ENCODE data around the gene SCGB3A1. TPM values are rescaled to one million over a fixed set of nuclear protein-coding genes. Genes with fewer than 3 reads are reported as not detected.

Gene SCGB3A1
- total and polyA plus RNA-seq, 2 of the 4 experiments (the other 2 are of a cell fraction), result not detected

GRCh38 chr5:180575571-180575970 lies 15.7 kb downstream of the SCGB3A1 start:
- Histone ChIP-seq H3K4me1 (ENCODE audit: control insufficient read depth, insufficient read depth, low read length) (no peaks in the 10 kb centered on the region), H4K91ac (ENCODE audit: insufficient read depth, low read depth, low read length) (no peak overlapping the region), H2AFZ (replicated peaks; ENCODE audit: low read length, poor library complexity) (no peak overlapping the region), H3K9ac (ENCODE audit: low read depth, low read length) (no peak overlapping the region), H2AK9ac (replicated peaks; ENCODE audit: low read depth, low read length, poor library complexity) (no peak overlapping the region), H3K18ac (ENCODE audit: low read depth, low read length) (no peak overlapping the region), H2BK15ac (ENCODE audit: low read depth, low read length) (no peak overlapping the region), H3K56ac (ENCODE audit: extremely low read depth, insufficient read depth, low read length) (no peak overlapping the region), H3K27ac (ENCODE audit: insufficient read depth, low read length) (no peak overlapping the region), H2BK120ac (ENCODE audit: low read depth, low read length) (no peak overlapping the region), H3K27me3 (ENCODE audit: control insufficient read depth, insufficient read depth, low read length) (no peaks in the 10 kb centered on the region), H3K14ac (replicated peaks; ENCODE audit: low read depth, low read length) (no peak overlapping the region), H2AK5ac (ENCODE audit: low read depth, low read length) (no peak overlapping the region), H3K23ac (ENCODE audit: low read depth, low read length) (no peak overlapping the region), H2BK5ac (ENCODE audit: low read depth, low read length, poor library complexity, severe bottlenecking) (no peak overlapping the region), H4K20me1 (ENCODE audit: insufficient read depth, low read length) (no peaks in the 10 kb centered on the region; the same call in none of the 2 replicates), H4K8ac (ENCODE audit: low read depth in 2 of 2, low read length in 2 of 2) (no peak overlapping the region), H3K9me3 (ENCODE audit: control insufficient read depth, insufficient read depth, low read length) (no peaks in the 10 kb centered on the region), H3K4me3 (ENCODE audit: insufficient read depth, low read depth, low read length) (no peak overlapping the region), H4K5ac (ENCODE audit: low read depth, low read length) (no peak overlapping the region), H2BK20ac (ENCODE audit: low read depth, low read length) (no peak overlapping the region), H3K79me1 (ENCODE audit: low read depth in 1 of 2, low read length in 2 of 2) (peaks cover 0 to 3% of the 10 kb centered on the region in 2 experiments; a peak in 2 of 4 replicates), H3K4ac (ENCODE audit: low read depth, low read length) (no peak overlapping the region), H3K4me2 (ENCODE audit: low read depth, low read length) (no peak overlapping the region), H3K36me3 (ENCODE audit: control insufficient read depth, insufficient read depth, low read length) (peaks cover 22% of the 10 kb centered on the region), H3K9me1 (ENCODE audit: insufficient read depth, low read length) (peaks cover 4% of the 10 kb centered on the region; the same call in 1 of the 2 replicates)
- ATAC-seq (ENCODE audit: low read depth), result no peak
- in situ Hi-C loops (cut with MboI; ENCODE audit: low sequenced_read_pairs) (no loop called here), dilution Hi-C loops (cut with HindIII; ENCODE audit: low sequenced_read_pairs, unreplicated experiment) (no loop called here), intact Hi-C loops (cut with micrococcal nuclease) (no loop called here)
- TF ChIP-seq CHD1 (IDR thresholded peaks at IDR 0.05; ENCODE audit: low read depth, low read length) (no peak), FOS (IDR thresholded peaks at IDR 0.05; ENCODE audit: low read depth, low read length) (no peak)
- ChIA-PET CTCF (interaction anchor here (1.1 to 1.2 kb wide), 2 partner anchors 8 to 14 kb away, joined by 3 read pairs; no protein-coding TSS in a partner anchor), POLR2A (ENCODE audit: unreplicated experiment) (no interaction called here)
- DNase-seq, result peak; percentile 17
- WGBS, 2 experiments (ENCODE audit: extremely low coverage in 2 of 2, insufficient read length in 1 of 2), result no CpG with 5 or more reads among the region's 2 CpGs
- no TSS peak for BruUV-seq (replicated peaks)
